Activated T-cell treated with anti-CD3 and anti-CD28 coated beads, Interleukin-2, amount 50 U/mL, for 4 hours (primary cell): ENCODE data around the gene AOAH. TPM values are rescaled to one million over a fixed set of nuclear protein-coding genes. Genes with fewer than 3 reads are reported as not detected.
A peak's percentile ranks its signal among the peaks of the same experiment; 100 is the strongest.

Experiments used
- ATAC-seq, 2 donors: fragments of 200-7000 bp; cut with Tn5 transposase; one replicate each; pipeline ENCODE4 v1.10.0; 2021
- DNase-seq: peaks from one replicate; pipeline ENCODE4 v3.0.0-alpha.2; 2020
- H3K27me3 Mint-ChIP-seq: one replicate; pipeline ENCODE4 v1.8.0; 2021; ENCODE audit warnings: low read depth, mixed read lengths
- H3K36me3 Mint-ChIP-seq: one replicate; pipeline ENCODE4 v1.8.0; 2022; ENCODE audit warnings: mixed read lengths; ENCODE audit not compliant: insufficient read depth
- H3K4me1 Mint-ChIP-seq: one replicate; pipeline ENCODE4 v1.8.0; 2021; ENCODE audit warnings: low read depth, mixed read lengths
- H3K4me3 Mint-ChIP-seq: one replicate; pipeline ENCODE4 v1.8.0; 2021; ENCODE audit warnings: mild to moderate bottlenecking, moderate library complexity, mixed read lengths
- H3K9me3 Mint-ChIP-seq: one replicate; pipeline ENCODE4 v1.8.0; 2021; ENCODE audit warnings: mixed read lengths
- total RNA-seq, 3 donors: library from RNA; stranded (reverse); gene quantifications; one replicate each; pipeline ENCODE4 v1.2.1, GENCODE V29; 2021

Gene AOAH
- total RNA-seq, 3 donors from 2014 or later, result 5.5 to 14.3 (median 9.6) TPM

DNA sequence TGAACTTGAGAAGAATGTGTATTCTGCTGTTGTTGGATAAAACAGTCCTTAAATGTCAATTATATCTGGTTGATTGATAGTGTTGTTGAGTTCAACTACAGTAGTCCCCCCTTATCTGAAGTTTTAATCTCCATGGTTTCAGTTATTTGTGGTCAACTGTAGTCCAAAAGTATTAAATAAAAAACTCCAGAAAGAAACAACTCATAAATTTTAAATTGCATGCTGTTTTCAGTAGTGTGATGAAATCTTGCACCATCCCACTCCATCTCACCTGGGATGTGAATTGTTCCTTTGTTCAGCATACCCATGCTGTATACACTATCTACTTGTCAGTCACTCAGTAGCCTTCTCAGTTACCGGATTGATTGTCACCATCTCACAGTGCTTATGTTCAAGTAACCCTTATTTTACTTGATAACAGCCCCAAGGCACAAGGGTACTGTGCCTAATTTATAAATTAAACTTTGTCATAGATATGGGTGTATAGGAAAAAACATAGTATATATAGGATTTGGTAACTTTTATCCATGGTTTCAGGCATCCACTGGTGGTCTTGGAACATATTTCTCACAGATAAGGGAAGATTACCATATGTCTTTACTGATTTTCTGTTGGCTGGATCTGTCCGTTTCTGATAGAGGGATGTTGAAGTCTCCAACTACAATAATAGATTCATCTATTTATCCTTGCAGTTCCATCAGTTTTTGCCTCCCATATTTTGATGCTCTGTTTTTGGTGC, 57.1 kb downstream of the AOAH start:
- ATAC-seq, result peak in 1 of 2 donors; percentile 24
- Mint-ChIP-seq H3K36me3 (peaks cover 3% of the 10 kb centered on the region), H3K27me3 (no peaks in the 10 kb centered on the region), H3K4me1 (peaks cover 31% of the 10 kb centered on the region), H3K4me3 (no peak overlapping the region), H3K9me3 (no peaks in the 10 kb centered on the region)
- DNase-seq, result no peak

DNA sequence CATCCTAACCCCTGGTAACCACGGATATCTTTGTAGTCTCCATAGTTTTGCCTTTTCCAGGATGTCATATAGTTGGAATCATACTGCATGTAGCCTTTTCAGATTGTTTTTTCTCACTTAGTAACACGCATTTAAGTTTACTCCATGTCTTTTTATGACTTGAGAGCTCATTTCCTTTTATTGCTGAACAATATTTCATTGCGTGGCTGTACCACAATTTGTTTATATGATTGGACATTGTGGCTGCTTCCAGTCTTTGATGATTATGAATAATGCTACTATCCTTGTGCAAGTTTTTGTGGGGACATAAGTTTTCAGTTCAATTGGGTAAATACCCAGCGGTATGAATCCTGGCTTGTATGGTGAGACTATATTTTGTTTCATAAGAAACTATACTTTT, 60.8 kb downstream of the AOAH start:
- H3K4me3 Mint-ChIP-seq, result no peak overlapping the region
- no peaks in the 10 kb centered on the region for H3K9me3 Mint-ChIP-seq
- peaks cover 13% of the 10 kb centered on the region for H3K4me1 Mint-ChIP-seq
- DNase-seq, result no peak
- no peaks in the 10 kb centered on the region for H3K36me3 Mint-ChIP-seq
- ATAC-seq, result no peak
- no peaks in the 10 kb centered on the region for H3K27me3 Mint-ChIP-seq

- ATAC-seq (peak; percentile 53 to 63), DNase-seq (no peak)
- Mint-ChIP-seq H3K27me3 (no peaks in the 10 kb centered on the region), H3K9me3 (no peaks in the 10 kb centered on the region), H3K4me3 (no peak overlapping the region), H3K36me3 (no peaks in the 10 kb centered on the region), H3K4me1 (peaks cover 11% of the 10 kb centered on the region)
These were observed 63.0 kb downstream of the AOAH start for GRCh38 chr7:36661135-36661840.

- H3K36me3 Mint-ChIP-seq, result peaks cover 7% of the 10 kb centered on the region
- peaks cover 11% of the 10 kb centered on the region for H3K4me1 Mint-ChIP-seq
- ATAC-seq (no peak), DNase-seq (no peak)
- H3K27me3 Mint-ChIP-seq, result no peaks in the 10 kb centered on the region
- no peaks in the 10 kb centered on the region for H3K9me3 Mint-ChIP-seq
- H3K4me3 Mint-ChIP-seq, result no peak overlapping the region
These were observed 64.5 kb downstream of the AOAH start for GRCh38 chr7:36659638-36660341.

DNA sequence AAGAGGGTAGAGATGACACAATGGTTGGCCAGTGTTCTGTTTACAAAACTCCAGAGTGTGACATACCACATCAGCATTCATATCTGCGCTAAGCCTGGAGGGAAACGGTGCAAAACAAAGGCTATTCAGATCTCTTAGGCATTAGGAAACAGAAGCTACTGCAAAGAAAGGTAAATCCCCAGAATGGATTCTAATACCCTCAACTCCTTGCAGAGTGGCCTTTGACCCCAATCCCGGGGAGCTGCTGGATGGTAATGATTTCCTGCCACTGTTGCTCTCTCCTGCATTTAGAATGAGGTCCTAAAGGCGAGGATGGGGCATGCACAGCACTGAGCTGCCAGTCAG, 65.2 kb downstream of the AOAH start:
- peaks cover 11% of the 10 kb centered on the region for H3K4me1 Mint-ChIP-seq
- no peak overlapping the region for H3K4me3 Mint-ChIP-seq
- peaks cover 8% of the 10 kb centered on the region for H3K36me3 Mint-ChIP-seq
- no peaks in the 10 kb centered on the region for H3K27me3 Mint-ChIP-seq
- no peak for DNase-seq
- no peak for ATAC-seq
- no peaks in the 10 kb centered on the region for H3K9me3 Mint-ChIP-seq

GRCh38 chr7:36658335-36659171, 65.7 kb downstream of the AOAH start:
- H3K27me3 Mint-ChIP-seq, result no peaks in the 10 kb centered on the region
- no peaks in the 10 kb centered on the region for H3K9me3 Mint-ChIP-seq
- H3K4me1 Mint-ChIP-seq, result peaks cover 12% of the 10 kb centered on the region
- H3K36me3 Mint-ChIP-seq, result peaks cover 8% of the 10 kb centered on the region
- ATAC-seq, result peak in 1 of 2 donors; percentile 66
- H3K4me3 Mint-ChIP-seq, result no peak overlapping the region
- no peak for DNase-seq

DNA sequence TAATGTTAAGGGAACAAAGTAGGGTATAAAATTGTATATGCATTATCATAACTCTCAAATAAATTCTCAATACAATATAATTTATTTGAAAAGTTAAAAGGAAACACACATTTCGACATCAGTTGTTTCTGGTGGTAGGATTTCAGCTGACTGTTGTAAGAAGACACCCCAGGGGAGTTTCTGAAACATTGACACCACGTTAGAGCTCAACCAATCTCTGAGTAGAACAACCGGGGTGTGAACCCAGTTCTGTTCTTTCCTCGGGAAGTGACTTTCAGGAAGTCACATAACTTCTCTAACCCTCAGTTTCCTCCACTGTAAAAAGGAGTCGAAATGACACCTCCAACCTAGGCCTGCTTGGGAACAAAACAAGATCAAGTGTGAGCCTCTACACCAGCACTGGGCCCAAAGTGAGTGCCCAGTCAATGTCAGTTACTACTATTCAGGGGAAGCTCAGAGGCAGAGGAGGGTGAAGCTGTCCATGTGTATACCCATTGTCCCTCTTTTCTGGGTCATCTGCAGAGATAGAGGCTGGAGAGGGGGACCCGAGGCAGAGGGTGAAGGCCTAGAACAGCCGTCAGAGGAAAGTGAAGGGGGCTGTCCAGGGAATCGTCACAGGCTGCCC, 67.1 kb downstream of the AOAH start:
- ATAC-seq, result no peak
- no peak for DNase-seq
- Mint-ChIP-seq H3K27me3 (no peaks in the 10 kb centered on the region), H3K9me3 (no peaks in the 10 kb centered on the region), H3K4me1 (peaks cover 14% of the 10 kb centered on the region), H3K36me3 (peaks cover 8% of the 10 kb centered on the region), H3K4me3 (no peak overlapping the region)

DNA sequence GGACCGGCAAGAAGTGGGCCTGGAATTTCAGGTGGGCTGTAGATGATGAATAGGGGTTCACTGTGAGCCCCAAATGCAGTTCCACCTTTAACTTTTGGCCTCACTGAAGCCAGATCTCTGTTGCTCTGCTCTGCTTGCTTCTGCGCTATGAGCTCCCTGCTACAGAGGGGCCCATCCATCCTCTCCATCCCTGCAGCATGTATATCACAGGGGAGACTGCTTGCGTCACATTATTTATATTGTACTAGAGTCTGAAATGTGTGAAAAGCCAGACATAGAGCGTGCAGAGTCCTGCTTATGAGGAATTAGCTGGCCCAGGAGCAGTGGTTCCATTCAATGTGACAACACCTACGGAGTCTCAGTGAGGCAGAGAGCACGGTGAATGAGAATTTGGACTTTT, 69.9 kb downstream of the AOAH start:
- Mint-ChIP-seq H3K27me3 (no peaks in the 10 kb centered on the region), H3K4me1 (peaks cover 9% of the 10 kb centered on the region), H3K4me3 (no peak overlapping the region), H3K9me3 (peaks cover 3% of the 10 kb centered on the region), H3K36me3 (peaks cover 13% of the 10 kb centered on the region)
- ATAC-seq, result no peak
- DNase-seq, result no peak

DNA sequence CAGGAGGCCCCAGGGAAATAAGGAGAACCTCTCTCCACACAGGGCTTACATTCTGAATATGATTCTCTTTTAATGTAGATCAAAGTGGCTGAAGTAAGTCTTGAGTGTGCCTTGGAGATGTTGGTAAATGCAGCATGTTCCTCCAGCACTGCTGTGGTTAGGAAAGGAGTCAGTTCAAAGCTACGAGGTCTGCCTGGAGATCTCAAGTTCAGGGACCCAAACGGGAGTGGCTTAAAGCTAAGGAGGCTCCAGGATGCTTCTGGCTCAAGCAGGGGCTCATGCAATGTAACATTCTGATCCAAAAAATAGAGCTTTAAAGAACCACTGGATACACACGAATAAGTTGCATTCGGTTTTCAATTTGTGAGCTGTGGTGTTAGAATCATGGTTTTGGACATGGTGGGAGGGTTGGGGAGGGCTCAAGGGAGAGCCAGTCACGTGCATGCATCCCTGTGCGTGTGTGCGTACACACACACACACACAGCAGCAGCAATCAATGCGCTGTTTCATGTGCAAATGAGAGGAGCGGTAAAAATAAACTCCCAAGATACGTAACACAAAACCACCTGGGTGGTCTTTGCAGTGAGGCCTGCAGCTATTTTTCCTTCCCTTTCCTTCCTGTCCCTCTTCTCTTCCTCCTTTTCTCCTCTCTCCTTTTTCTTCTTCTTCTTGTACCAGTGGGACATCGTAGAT, 70.5 kb downstream of the AOAH start:
- H3K4me3 Mint-ChIP-seq, result no peak overlapping the region
- DNase-seq, result no peak
- peaks cover 13% of the 10 kb centered on the region for H3K36me3 Mint-ChIP-seq
- peaks cover 9% of the 10 kb centered on the region for H3K4me1 Mint-ChIP-seq
- H3K27me3 Mint-ChIP-seq, result no peaks in the 10 kb centered on the region
- H3K9me3 Mint-ChIP-seq, result peaks cover 3% of the 10 kb centered on the region
- ATAC-seq, result no peak

GRCh38 chr7:36653008-36653662, 71.2 kb downstream of the AOAH start:
- ATAC-seq (no peak), DNase-seq (no peak)
- peaks cover 13% of the 10 kb centered on the region for H3K36me3 Mint-ChIP-seq
- H3K9me3 Mint-ChIP-seq, result peaks cover 3% of the 10 kb centered on the region
- H3K4me1 Mint-ChIP-seq, result peaks cover 9% of the 10 kb centered on the region
- H3K4me3 Mint-ChIP-seq, result no peak overlapping the region
- no peaks in the 10 kb centered on the region for H3K27me3 Mint-ChIP-seq

- H3K27me3 Mint-ChIP-seq, result no peaks in the 10 kb centered on the region
- H3K36me3 Mint-ChIP-seq, result peaks cover 13% of the 10 kb centered on the region
- ATAC-seq (no peak), DNase-seq (no peak)
- no peak overlapping the region for H3K4me3 Mint-ChIP-seq
- H3K9me3 Mint-ChIP-seq, result peaks cover 3% of the 10 kb centered on the region
- H3K4me1 Mint-ChIP-seq, result peaks cover 8% of the 10 kb centered on the region
These were observed 71.9 kb downstream of the AOAH start for GRCh38 chr7:36652431-36652830.

DNA sequence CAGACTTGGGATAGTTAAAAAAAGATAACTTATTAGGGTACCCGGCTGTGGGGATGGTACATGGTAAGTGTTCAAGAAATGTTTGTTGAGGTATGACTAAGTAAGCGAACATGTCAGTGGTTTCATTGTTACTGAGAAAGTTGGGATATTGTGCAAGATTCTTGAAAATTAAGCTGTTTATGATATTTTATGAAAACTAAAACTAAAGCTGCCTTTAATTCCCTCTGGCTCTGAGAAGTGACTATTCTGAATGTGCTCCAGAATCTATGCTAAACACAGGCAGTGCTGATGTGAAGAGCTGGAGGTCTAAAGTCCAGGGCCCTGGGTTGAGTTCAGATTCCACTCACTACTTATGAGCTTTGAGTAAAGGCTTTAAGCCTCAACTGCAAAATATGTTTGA, 72.9 kb downstream of the AOAH start:
- ATAC-seq (peak in 1 of 2 donors; percentile 18), DNase-seq (no peak)
- peaks cover 13% of the 10 kb centered on the region for H3K36me3 Mint-ChIP-seq
- no peaks in the 10 kb centered on the region for H3K27me3 Mint-ChIP-seq
- peaks cover 3% of the 10 kb centered on the region for H3K9me3 Mint-ChIP-seq
- H3K4me3 Mint-ChIP-seq, result no peak overlapping the region
- H3K4me1 Mint-ChIP-seq, result peaks cover 4% of the 10 kb centered on the region

GRCh38 chr7:36650766-36651312, 73.5 kb downstream of the AOAH start:
- Mint-ChIP-seq H3K4me3 (no peak overlapping the region), H3K9me3 (peaks cover 3% of the 10 kb centered on the region), H3K36me3 (peaks cover 11% of the 10 kb centered on the region), H3K4me1 (peaks cover 5% of the 10 kb centered on the region), H3K27me3 (no peaks in the 10 kb centered on the region)
- DNase-seq (no peak), ATAC-seq (no peak)
